NCI-H2196 (cell line): Measurements from ENCODE around the gene RPUSD3.

Experiments used
- DNase-seq: peaks from one replicate; lab custom pipeline; 2025; ENCODE audit not compliant: unreplicated experiment; lab: John Stamatoyannopoulos, UW

The RPUSD3 gene

DNA sequence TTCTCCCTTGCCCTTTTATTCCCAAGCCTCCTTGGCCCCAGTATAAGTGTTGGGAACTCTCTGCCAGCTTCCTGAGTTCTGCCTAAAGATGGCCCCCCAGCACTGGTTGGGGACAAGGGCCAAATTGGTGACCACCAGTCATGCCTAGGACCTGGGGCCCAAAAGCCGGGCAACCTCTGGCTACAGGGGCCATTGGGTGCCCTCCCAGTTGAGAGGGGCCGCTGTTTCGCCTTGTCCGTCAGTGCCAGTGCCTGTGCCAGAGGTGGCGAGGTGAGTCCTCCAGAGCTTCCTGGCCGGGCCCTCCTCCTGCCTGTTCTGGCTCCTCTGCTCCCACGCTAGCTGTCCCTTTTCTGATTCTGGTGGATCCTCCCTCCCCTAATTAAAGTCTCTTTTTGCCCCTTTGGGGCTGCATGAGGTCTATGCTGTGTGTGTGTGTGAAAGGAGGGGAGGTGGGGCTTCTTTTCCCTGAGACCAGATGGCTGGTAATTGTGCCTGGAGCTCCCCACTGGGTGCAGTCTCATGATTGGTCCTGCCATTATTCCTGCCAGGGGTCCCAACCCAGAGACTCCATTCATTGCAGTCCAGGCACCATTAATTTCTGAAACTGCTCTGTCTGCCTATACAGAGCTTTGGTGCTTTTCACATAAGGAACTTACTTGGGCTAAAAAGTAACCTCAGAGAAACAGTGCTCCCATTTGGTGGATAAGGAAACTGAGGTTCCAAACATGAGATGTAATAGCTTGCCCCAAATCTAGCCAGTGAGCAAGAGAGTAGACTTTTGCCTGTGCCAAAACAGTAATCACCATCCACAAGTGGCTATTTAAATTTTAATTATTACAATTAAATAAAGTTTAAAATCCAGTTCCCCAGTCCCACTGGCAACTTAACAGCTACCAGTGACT lies 36.9 kb downstream of the RPUSD3 start:
- DNase-seq, result no peak

DNA sequence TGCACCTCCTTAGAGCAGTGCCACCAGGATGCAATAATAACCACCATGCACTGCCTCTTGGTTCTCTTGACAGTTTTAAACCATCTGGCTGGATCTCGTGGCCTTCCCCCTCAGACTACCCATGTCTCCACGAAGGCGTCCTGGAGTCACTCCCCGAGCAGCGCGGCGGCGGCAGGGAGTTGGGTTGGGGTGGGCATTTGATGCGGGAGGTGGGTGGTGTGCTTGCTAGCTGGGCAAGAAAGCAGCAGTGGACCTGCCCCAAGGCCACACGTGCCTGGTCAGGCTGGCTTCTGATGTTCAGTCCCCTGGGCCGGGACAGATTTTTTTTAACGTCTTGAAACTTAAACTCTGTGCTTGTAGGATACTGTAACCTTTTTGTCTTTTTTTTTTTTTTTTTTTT lies 37.7 kb downstream of the RPUSD3 start:
- DNase-seq, result no peak

DNA sequence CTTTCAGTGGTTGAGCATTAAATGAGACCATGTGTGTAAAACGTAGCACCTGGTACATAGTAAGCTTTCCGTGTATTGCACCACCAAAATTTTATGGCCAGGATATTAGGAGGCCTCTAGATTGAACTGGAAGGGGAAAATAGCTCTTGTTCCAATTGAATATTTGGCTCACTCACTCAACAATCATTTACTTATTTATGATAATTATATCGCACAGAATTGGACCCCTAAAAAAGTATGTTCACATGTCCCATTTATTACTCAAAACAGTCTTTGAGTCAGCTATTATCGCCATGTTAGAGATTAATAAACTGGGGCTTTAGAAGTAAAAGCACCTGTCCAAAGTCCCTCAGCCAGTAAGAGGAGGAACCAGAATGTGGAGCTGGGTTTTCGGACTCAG lies 38.8 kb downstream of the RPUSD3 start:
- no peak for DNase-seq

DNA sequence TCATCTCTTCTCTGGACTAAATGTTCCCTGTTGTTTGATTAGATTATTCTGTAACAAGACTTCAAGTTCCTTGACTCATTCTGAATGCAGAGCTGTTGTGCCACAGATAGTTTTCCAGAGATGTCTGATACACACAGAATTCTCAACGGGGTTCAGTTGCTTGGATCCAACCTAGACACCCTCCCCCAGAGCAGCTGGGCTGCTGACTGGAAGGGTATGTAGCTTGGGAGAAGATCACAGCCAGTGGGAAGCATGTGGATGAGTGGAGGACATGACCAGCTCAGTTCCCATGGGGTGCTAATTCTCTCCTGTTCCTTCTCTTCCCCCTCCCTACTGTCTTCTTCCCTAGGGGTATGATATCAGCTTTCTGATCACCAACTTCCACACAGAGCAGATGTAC lies 40.3 kb downstream of the RPUSD3 start:
- DNase-seq, result no peak

DNA sequence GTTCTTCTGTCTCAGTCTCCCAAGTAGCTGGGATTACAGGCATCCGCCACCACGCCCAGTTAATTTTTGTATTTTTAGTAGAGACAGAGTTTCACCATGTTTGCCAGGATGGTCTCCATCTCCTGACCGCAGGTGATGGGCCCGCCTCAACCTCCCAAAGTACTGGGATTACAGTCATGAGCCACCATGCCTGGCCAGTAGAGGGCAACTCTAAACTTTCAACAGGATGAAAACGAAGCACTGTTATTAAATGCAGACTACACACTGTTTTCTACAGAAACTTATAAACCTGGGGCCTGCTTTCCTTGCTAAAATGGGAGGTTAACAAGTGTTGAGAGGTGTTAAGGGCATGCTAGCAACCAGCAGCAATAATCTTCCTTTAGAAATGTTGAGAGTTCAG lies 43.3 kb downstream of the RPUSD3 start:
- DNase-seq, result no peak

DNA sequence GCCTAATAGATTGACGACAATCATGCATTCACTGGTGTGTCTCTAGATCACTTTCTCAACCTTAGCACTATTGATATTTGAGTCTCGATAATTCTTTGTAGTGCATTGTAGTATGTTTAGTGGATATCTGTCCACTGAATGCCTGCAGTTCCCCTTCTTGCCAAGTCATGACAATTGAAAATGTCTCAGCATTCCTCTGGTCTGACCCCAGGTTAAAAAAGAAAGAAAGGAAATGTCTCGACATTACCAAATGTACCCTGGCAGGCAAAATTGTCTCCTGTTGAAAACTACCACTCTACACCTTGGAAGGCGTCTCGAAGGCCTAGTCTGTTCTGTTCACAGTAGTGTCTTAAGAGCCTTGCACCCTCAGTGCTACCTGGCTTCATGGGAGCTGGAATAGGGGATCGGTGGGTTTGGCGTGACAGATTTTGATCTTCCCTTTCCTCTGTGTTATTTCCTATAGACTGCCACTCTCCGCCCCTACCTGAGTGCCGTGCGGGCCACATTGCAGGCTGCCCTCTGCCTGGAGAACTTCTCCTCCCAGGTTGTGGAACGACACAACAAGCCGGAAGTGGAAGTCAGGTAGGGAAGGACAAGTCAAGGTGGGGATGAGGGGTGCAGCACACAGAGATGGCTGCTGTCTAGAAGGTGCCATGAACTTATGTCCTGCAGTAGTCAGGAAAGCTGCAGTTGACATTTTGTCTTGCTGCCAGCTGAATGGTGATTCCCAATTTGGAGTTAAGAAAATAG lies 46.4 kb downstream of the RPUSD3 start:
- DNase-seq, result no peak

DNA sequence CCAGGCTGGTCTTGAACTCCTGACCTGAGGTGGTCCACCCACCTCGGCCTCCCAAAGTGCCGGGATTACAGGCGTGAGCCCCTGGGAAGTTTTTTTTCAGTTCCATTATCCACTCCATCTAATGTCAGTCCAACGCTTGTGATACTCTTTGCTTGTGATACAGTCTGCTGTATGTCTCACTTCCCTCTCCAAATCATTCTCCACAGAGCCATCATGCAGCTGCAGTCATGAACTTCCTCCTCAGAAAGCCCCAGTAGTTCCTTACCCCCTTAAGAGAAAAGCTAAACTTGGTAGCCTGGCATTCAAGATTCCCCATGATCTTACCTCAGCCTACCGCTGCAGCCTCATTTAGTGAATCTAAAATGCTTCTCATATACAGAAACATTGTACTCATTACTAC lies 48.6 kb downstream of the RPUSD3 start:
- DNase-seq, result no peak

DNA sequence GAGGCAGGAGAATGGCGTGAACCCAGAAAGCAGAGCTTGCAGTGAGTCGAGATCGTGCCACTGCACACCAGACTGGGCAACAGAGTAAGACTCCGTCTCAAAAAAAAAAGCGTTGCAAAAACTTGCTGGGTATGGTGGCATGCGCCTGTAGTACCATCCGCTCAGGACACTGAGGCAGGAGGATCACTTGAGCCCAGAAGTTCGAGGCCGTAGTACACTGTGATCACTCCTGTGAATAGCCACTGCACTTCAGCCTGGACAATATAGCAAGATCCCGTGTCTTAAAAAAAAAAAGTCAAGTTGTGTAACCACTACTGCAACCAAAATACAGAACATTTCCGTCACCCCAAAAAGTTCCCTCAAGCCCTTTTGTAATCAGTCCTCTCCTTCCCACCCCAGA lies 49.4 kb downstream of the RPUSD3 start:
- no peak for DNase-seq

DNA sequence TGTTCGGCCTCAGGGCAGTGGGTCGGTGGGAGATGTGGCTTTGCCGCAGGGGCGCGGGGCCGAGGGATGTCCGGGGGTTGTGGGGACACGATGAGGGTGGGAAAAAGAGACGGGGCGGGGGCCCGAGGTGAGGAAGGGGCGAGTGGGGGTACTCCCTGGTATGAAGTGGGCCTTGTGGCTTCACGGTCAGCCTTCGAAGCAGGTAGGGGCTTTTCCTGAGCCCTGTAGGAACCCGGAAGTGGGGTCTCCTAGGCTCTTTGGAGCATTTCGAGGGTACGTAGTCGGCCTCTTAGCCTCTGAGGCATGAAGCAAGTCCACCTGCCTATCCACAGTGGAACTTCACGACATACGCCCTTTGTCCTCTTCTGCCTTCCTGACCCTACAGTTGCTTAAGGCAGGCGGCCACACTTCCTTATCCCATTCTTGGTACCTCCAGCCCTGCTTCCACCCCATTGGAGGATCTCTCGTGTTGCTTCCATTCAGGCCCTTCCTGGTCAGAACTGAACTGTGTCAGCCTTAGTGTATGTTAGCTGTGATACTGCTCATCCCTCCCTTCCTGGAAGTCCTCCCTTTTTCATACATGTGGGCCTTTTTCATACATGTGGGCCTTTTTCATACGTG lies 50.5 kb downstream of the RPUSD3 start:
- DNase-seq, result no peak

DNA sequence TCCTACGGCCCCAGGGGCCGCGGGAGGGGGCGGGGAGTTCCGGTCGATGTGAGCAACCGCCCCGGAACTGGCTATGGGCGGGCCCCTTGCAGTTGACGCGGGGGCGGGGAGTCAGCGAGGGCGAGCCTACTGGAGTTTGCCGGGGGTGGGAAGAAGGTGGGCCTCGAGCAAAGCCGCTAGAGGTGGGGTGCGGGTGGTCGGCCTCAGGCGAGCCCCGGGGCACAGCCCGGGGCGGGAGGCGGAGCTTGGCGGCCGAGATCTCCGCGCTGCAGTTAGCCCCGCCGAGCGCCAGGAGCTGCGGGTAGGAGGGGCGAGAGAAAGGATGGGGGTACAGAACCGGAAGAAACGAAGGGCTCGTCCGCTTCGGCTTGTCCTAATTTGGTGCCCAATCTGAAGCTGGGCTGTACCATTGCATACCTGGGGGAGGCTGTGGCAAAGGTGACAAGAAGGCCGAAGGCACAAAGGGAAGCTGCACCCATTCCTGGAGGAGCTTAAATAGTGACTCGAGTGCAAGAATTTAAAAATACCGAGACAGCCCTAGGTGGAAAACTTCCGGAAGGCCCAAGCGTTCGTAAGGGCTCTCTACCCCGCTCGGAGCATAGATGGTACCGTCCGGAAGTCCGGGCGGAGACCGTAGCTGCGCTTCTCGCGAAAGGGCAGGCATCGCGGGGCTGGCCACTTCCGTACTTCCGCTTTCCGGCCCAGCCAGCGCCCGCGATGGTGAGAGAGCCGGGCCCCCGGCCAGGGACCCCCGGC lies 51.2 kb downstream of the RPUSD3 start, which contains the start of the genes ARPC4 and TADA3:
Gene ARPC4 (plus strand): TSS at position 678 of the 756 bp plus-strand sequence. CDS start 40 bp downstream, at position 718.
Gene TADA3 (minus strand): TSS at position 69 of the 756 bp plus-strand sequence. CDS start 1,007 bp downstream, outside the sequence.
- peak; percentile 77 for DNase-seq

DNA sequence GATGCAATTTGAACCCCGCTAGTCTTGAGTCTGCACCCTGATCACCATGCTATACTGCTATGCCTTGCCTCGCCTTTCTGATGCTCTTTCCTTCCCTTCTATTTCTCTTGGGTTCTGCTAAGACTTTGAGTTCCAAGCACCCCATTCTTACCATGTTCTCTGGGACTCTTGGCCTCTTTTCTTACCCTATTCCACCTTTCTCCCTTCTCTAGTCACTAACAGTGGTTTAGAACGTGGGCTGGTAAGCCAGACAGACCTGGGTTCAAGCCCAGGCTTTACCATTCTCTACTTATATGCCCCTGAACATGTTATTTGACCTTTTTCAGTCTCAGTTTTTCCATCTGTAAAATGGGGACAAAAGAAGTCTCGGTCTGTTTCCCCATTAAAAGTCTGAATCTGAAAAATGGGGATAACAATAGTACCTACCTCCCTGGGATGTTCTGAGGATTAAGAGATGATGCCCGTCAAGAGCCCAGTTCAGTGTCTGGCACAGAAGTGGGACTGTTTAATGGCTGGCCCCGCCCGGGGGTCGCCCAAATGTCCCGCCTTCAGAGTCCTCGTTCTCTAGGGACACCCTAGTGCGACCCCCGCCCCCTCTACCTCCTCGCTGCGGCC lies 51.9 kb downstream of the RPUSD3 start:
- DNase-seq, result no peak

DNA sequence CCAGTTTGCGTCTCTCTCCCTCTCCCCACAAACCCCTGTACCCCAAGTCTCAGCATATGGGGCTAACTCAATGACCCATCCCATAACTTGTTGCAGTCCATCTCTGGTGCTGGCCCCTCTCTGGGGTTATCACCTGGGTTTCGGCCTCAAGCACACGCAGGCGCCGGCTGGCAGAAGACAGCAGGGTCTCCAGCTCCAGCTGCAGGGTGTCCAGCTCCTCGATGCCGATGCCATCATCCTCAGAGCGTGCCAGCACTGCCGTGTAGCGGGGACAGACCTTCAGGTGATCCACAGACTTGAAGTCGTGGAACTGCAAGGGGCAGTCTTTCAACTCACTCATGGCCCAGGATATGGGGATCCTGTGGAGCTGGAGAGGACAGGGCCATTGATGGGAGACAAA lies 52.7 kb downstream of the RPUSD3 start:
- no peak for DNase-seq
